Thoracic aorta (tissue), 2 donors: ENCODE measurements around the gene EEF2KMT. TPM values are rescaled to one million over a fixed set of nuclear protein-coding genes. Genes with fewer than 3 reads are reported as not detected.
"Not testable (repeated sequence)": the region's sequence is repeated elsewhere in the genome, so short reads cannot be mapped to it uniquely, and the experiment has no call there.

Experiments
- ATAC-seq: fragments of 150-250 bp; one replicate; pipeline ENCODE4 v1.8.0; 2017; ENCODE audit warnings: low read depth; ENCODE audit not compliant: insufficient number of reproducible peaks, low FRiP score
- DNase-seq: peaks from one replicate; pipeline ENCODE4 v3.0.0-alpha.2; 2020; ENCODE audit warnings: low spot score
- H3K27ac ChIP-seq, 2 donors: fragments of 200-600 bp; sonication (generic); 1 replicate in 1 of 2; 2 replicates in 1 of 2; pipeline ENCODE4 v1.5.1; 2016; ENCODE audit warnings: mild to moderate bottlenecking in 2 of 2, moderate library complexity in 2 of 2
- H3K27me3 ChIP-seq: fragments of 200-600 bp; sonication (generic); replicated peaks from 2 replicates; pipeline ENCODE4 v1.6.0; 2016; ENCODE audit warnings: mild to moderate bottlenecking; ENCODE audit not compliant: insufficient read depth
- H3K36me3 ChIP-seq: fragments of 200-600 bp; sonication (generic); one replicate; pipeline ENCODE4 v1.5.1; 2016
- H3K4me1 ChIP-seq, 2 donors: fragments of 200-600 bp; sonication (generic); 1 replicate in 1 of 2; 2 replicates in 1 of 2; pipeline versions ENCODE4 v1.5.1 to v1.6.0; 2016; ENCODE audit warnings: low read depth in 2 of 2, mild to moderate bottlenecking in 1 of 2; ENCODE audit not compliant: control insufficient read depth in 1 of 2
- H3K4me3 ChIP-seq: fragments of 200-600 bp; sonication (generic); 2 replicates; pipeline ENCODE4 v1.5.1; 2016; ENCODE audit warnings: mild to moderate bottlenecking
- H3K9me3 ChIP-seq: fragments of 200-600 bp; sonication (generic); 2 replicates; pipeline ENCODE4 v1.5.1; 2016
- CTCF ChIP-seq: fragments of 200-600 bp; sonication (generic); IDR thresholded peaks from one replicate; pipeline ENCODE4 v1.5.1; 2019; ENCODE audit warnings: antibody characterized with exemption
- total RNA-seq, 2 donors: library from RNA; depleted of rRNA; stranded (reverse); fragments of >200 nt; gene quantifications; one replicate each; pipeline versions ENCODE4 v1.1.0 to v1.2.3, GENCODE V29; 2016

EEF2KMT gene
- total RNA-seq, 2 donors from 2014 or later = 6.8 to 14.9 TPM

GRCh38 chr16:5090592-5090991, 7.0 kb downstream of the EEF2KMT start:
- not testable (repeated sequence) for H3K36me3 ChIP-seq, H3K4me1 ChIP-seq, H3K4me3 ChIP-seq, ATAC-seq, H3K27ac ChIP-seq, DNase-seq, H3K27me3 ChIP-seq, H3K9me3 ChIP-seq

GRCh38 chr16:5089911-5090555, 7.6 kb downstream of the EEF2KMT start:
- not testable (repeated sequence) for H3K36me3 ChIP-seq, H3K4me3 ChIP-seq, DNase-seq, H3K9me3 ChIP-seq, ATAC-seq, H3K27ac ChIP-seq, H3K4me1 ChIP-seq, H3K27me3 ChIP-seq

GRCh38 chr16:5088936-5089335, 8.7 kb downstream of the EEF2KMT start:
- H3K4me1 ChIP-seq, H3K9me3 ChIP-seq, H3K4me3 ChIP-seq, DNase-seq, ATAC-seq, H3K27ac ChIP-seq, H3K36me3 ChIP-seq, H3K27me3 ChIP-seq: not testable (repeated sequence)

GRCh38 chr16:5088086-5088790, 9.4 kb downstream of the EEF2KMT start:
- H3K27me3 ChIP-seq, H3K36me3 ChIP-seq, H3K4me3 ChIP-seq, DNase-seq, H3K4me1 ChIP-seq, ATAC-seq, H3K27ac ChIP-seq, H3K9me3 ChIP-seq: not testable (repeated sequence)

GRCh38 chr16:5085716-5086115, 11.9 kb downstream of the EEF2KMT start:
- H3K36me3 ChIP-seq = peaks cover 15% of the 10 kb centered on the region
- not testable (repeated sequence) for H3K9me3 ChIP-seq, H3K27ac ChIP-seq, DNase-seq, H3K4me3 ChIP-seq, ATAC-seq, H3K4me1 ChIP-seq, H3K27me3 ChIP-seq

- H3K4me3 ChIP-seq, H3K27me3 ChIP-seq, H3K9me3 ChIP-seq, H3K4me1 ChIP-seq, ATAC-seq, H3K27ac ChIP-seq, DNase-seq: not testable (repeated sequence)
- H3K36me3 ChIP-seq = peaks cover 19% of the 10 kb centered on the region
- peak; percentile 56 for TF ChIP-seq CTCF
These were observed 12.8 kb downstream of the EEF2KMT start for GRCh38 chr16:5084802-5085201.

- DNase-seq, H3K27me3 ChIP-seq, H3K4me1 ChIP-seq, H3K4me3 ChIP-seq, ATAC-seq, H3K9me3 ChIP-seq, H3K27ac ChIP-seq: not testable (repeated sequence)
- H3K36me3 ChIP-seq = peaks cover 22% of the 10 kb centered on the region
These were observed 13.4 kb downstream of the EEF2KMT start for GRCh38 chr16:5084099-5084731.

GRCh38 chr16:5083646-5084045, 13.9 kb downstream of the EEF2KMT start:
- not testable (repeated sequence) for ATAC-seq, H3K4me3 ChIP-seq, DNase-seq, H3K9me3 ChIP-seq, H3K4me1 ChIP-seq, H3K27me3 ChIP-seq, H3K27ac ChIP-seq
- peaks cover 24% of the 10 kb centered on the region for H3K36me3 ChIP-seq

- peaks cover 33% of the 10 kb centered on the region for H3K36me3 ChIP-seq
- H3K4me1 ChIP-seq, DNase-seq, ATAC-seq, H3K27ac ChIP-seq, H3K4me3 ChIP-seq, H3K9me3 ChIP-seq, H3K27me3 ChIP-seq: not testable (repeated sequence)
These were observed 16.6 kb downstream of the EEF2KMT start for GRCh38 chr16:5080996-5081395.

- not testable (repeated sequence) for H3K27me3 ChIP-seq, H3K4me3 ChIP-seq, H3K4me1 ChIP-seq, ATAC-seq, DNase-seq, H3K27ac ChIP-seq, H3K9me3 ChIP-seq
- H3K36me3 ChIP-seq = peaks cover 35% of the 10 kb centered on the region
These were observed 17.1 kb downstream of the EEF2KMT start for GRCh38 chr16:5080461-5080860.
